ENCODE data around the gene STOML1. TPM values are rescaled to one million over a fixed set of nuclear protein-coding genes. Genes with fewer than 3 reads are reported as not detected.

Gene STOML1
- total RNA-seq, 1 experiment from 2014 or later = 2.5 TPM

- Histone ChIP-seq H4K5ac (ENCODE audit: insufficient read length, low read depth, low read length) (no peak overlapping the region), H3K9me3 (ENCODE audit: control insufficient read depth, low read depth, low read length) (no peaks in the 10 kb centered on the region), H3K27ac (ENCODE audit: insufficient read length, low read depth, low read length) (no peak overlapping the region), H3K18ac (ENCODE audit: insufficient read length, low read depth, low read length) (no peak overlapping the region), H3K23ac (ENCODE audit: insufficient read length, low read depth, low read length) (no peak overlapping the region), H3K79me2 (ENCODE audit: insufficient read depth, low read length) (no peaks in the 10 kb centered on the region), H3K4ac (ENCODE audit: low read depth, low read length) (no peak overlapping the region), H2BK120ac (ENCODE audit: low read depth, low read length, poor library complexity, severe bottlenecking) (no peak overlapping the region), H3K27me3 (ENCODE audit: insufficient read depth, low read length) (no peaks in the 10 kb centered on the region), H3K56ac (ENCODE audit: insufficient read length, low read depth, low read length) (no peak overlapping the region), H2BK12ac (ENCODE audit: insufficient read length, low read depth, low read length) (no peak overlapping the region), H2AK5ac (ENCODE audit: insufficient read length, low read length) (no peak overlapping the region), H2BK5ac (ENCODE audit: insufficient read length, low read length) (no peak overlapping the region), H2BK15ac (ENCODE audit: low read depth, low read length) (no peak overlapping the region), H3K79me1 (ENCODE audit: insufficient read depth, low read depth, low read length, poor library complexity, severe bottlenecking) (no peaks in the 10 kb centered on the region), H3K4me1 (ENCODE audit: insufficient read depth, low read length) (no peaks in the 10 kb centered on the region), H3T11ph (ENCODE audit: low read length) (no peak overlapping the region), H3K23me2 (ENCODE audit: insufficient read length, low read depth, low read length, poor library complexity, severe bottlenecking) (no peaks in the 10 kb centered on the region), H2AFZ (ENCODE audit: low read length) (no peak overlapping the region), H3K4me2 (ENCODE audit: insufficient read depth, insufficient read length, low read length) (no peak overlapping the region), H3K9ac (ENCODE audit: extremely low read depth, insufficient read length, low read length) (no peak overlapping the region), H2BK20ac (ENCODE audit: low read depth, low read length, poor library complexity, severe bottlenecking) (no peak overlapping the region), H4K91ac (ENCODE audit: insufficient read length, low read depth, low read length) (no peak overlapping the region), H4K8ac (replicated peaks; ENCODE audit: insufficient read length, low read depth, low read length) (no peak overlapping the region), H3K14ac (ENCODE audit: insufficient read depth, low read length) (no peak overlapping the region), H4K20me1 (ENCODE audit: control insufficient read depth, insufficient read depth, insufficient read length) (no peaks in the 10 kb centered on the region)
- no peak for DNase-seq
- no peaks in the 10 kb centered on the region for H3K9me3 Mint-ChIP-seq
- H3K36me3 Mint-ChIP-seq (ENCODE audit: insufficient read depth in 1 of 3, low read depth in 3 of 3) = peaks cover 16 to 23% (median 22%) of the 10 kb centered on the region in 3 experiments; a peak in 6 of 7 replicates
- WGBS (ENCODE audit: extremely low coverage, insufficient read length, low lambda C conversion rate) = no CpG with 5 or more reads among the region's 66 CpGs
- peak overlapping the region in 2 of 3 experiments; percentile 34 to 76; a peak in 3 of 7 replicates for H3K27ac Mint-ChIP-seq
- no peak overlapping the region for H3K4me3 Mint-ChIP-seq
- no peaks in the 10 kb centered on the region for H3K4me1 Mint-ChIP-seq
- TF ChIP-seq, protein P1, sequence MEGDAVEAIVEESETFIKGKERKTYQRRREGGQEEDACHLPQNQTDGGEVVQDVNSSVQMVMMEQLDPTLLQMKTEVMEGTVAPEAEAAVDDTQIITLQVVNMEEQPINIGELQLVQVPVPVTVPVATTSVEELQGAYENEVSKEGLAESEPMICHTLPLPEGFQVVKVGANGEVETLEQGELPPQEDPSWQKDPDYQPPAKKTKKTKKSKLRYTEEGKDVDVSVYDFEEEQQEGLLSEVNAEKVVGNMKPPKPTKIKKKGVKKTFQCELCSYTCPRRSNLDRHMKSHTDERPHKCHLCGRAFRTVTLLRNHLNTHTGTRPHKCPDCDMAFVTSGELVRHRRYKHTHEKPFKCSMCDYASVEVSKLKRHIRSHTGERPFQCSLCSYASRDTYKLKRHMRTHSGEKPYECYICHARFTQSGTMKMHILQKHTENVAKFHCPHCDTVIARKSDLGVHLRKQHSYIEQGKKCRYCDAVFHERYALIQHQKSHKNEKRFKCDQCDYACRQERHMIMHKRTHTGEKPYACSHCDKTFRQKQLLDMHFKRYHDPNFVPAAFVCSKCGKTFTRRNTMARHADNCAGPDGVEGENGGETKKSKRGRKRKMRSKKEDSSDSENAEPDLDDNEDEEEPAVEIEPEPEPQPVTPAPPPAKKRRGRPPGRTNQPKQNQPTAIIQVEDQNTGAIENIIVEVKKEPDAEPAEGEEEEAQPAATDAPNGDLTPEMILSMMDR (conservative IDR thresholded peaks at IDR 0.05) = no peak
- H3K27me3 Mint-ChIP-seq (ENCODE audit: low read depth) = no peaks in the 10 kb centered on the region
Observed at GRCh38 chr15:74022706-74023470, 30.8 kb upstream of the STOML1 start.

Data from H9 (cell line).